Fibroblast of lung (primary cell): Measurements from ENCODE around the gene SPTBN1.

ENCODE experiments used
- CTCF ChIP-seq, 2 donors: IDR thresholded peaks in 1 of 2; conservative IDR thresholded peaks in 1 of 2; 1 replicate in 1 of 2; 2 replicates in 1 of 2; pipeline ENCODE4 v1.5.1; 2011 to 2012; ENCODE audit warnings: low read length in 2 of 2, control low read depth in 1 of 2, inconsistent platforms in 1 of 2, low read depth in 1 of 2, mild to moderate bottlenecking in 1 of 2
- EZH2 ChIP-seq: IDR thresholded peaks from 2 replicates; pipeline ENCODE4 v1.5.1; 2012; ENCODE audit warnings: low read length, control low read depth, mild to moderate bottlenecking; ENCODE audit errors: missing control alignments

DNA sequence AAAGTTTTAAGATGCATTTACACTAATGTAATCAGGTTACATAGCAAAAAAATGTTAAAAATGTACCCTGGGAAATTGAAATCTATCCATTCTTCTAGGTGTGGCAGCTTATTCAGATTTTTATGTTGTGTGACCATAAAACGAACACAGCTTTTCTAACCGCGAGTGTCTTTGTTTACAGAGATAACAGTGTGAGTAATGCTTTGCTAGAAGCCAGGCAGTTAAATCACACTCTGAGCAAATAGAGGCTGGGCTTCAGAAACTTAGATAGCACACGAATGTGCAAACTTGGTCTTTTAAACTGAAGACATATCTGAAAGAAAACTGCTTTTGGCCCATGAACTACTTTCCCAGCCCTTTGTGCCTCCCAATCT, 116.1 kb downstream of the SPTBN1 start:
- TF ChIP-seq CTCF (conservative IDR thresholded peaks at IDR 0.05 in 1 of 2, IDR thresholded peaks at IDR 0.05 in 1 of 2; ENCODE audit: low read depth in 1 of 2, low read length in 2 of 2) (no peak), EZH2 (no peak)
